GM18499 (cell line): ENCODE measurements around the gene LENG8.
"Not testable (repeated sequence)": the region's sequence is repeated elsewhere in the genome, so short reads cannot be mapped to it uniquely, and the experiment has no call there.

Experiments
- ATAC-seq: cut with Tn5 transposase; IDR thresholded peaks from one replicate; pipeline ENCODE4 v1.9.1; 2021; ENCODE audit warnings: moderate number of reproducible peaks; ENCODE audit not compliant: insufficient read depth, unreplicated experiment

LENG8 gene

DNA sequence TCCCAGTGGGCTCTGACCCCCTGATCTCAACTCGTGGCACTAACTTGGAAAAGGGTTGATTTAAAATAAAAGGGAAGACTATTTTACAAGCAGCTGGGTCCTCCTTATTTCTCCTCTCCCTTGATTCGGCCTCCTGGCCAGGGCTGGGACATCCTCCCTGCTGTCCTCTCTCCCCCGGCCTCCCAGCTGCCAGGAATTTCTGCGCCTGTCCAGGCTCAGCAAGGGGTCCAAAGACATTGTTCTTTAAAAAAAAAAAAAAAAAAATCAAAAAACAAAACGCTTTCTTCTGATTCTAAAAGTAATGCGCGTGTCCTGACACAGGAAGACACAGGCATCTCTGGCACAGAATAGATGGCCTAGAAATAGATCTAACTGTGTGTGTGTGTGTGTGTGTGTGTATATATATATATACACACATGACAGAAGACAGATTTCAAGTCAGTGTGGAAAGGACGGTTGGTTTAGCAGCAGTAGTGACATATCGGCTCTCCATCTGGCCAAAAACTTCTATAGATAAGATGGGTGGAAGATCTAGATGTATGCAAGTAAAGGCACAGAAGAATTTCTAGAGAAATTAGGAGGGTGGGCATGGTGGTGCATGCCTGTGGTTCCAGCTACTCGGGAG, 12.3 kb upstream of the LENG8 start:
- no peak for ATAC-seq

DNA sequence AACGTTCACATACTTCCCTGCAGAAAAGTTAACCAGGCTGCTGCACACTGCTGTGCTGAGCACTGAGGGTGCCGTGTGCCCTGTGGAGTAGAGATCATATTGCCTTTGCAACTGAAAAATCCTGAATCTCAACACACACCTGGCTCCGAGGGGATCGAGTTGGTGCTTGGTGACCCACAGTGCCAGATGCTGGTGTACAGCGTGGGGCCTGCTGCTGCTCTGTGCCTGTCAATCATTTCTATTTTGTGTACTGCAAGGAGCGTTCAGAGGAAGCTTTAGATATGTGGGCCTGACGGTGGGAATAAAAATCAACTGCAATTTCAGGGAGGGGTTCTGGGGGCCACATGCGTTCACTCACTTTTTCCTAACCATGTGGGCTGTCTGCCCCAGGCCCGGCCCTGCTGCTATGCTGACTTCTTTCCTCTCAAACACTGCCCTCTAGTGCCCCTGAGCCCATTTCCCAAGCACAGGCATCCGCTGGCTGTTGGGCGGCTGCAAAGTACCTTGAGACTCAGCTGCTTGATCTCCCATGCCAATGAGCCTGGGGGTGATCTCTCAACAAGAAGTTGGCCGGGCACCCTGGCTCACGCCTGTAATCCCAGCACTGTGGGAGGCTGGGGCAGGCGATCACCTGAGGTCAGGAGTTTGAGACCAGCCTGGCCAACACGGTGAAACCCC, 9.7 kb upstream of the LENG8 start:
- ATAC-seq: no peak

DNA sequence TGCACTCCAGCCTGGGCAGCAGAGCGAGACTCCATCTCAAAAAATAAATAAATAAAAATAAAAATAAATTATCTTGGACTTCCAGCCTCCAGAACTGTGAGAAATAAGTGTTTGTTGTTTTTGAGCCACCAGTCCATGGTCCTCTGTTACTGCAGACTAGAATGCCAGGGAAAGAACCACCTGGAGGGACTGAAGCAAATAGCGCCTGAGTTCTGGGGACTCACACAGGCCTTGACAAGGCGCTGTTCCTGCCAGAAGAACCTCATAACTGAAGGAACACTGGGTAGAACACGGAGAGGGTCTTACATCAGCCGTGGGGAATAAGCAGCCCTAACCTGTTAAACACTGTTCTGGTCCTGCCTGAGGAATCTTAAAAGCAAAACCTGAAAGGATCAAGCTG, 8.4 kb upstream of the LENG8 start:
- ATAC-seq: no peak

DNA sequence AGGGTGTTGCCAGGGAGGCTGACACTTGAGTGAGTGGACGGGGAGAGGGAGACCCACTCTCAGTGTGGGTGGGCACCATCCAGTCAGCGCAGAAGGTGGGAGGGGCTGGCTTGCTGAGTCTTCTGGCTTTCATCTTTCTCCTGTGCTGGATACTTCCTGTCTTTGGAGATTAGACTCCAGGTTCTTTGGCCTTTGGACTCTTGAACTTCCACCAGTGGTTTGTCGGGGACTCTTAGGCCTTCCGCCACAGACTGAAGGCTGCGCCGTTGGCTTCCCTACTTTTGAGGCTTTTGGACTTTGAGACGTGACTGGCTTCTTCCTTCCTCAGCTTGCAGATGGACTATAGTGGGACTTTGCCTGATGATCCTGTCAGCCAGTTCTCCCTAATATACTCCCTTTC, 4.3 kb upstream of the LENG8 start:
- ATAC-seq: no peak

DNA sequence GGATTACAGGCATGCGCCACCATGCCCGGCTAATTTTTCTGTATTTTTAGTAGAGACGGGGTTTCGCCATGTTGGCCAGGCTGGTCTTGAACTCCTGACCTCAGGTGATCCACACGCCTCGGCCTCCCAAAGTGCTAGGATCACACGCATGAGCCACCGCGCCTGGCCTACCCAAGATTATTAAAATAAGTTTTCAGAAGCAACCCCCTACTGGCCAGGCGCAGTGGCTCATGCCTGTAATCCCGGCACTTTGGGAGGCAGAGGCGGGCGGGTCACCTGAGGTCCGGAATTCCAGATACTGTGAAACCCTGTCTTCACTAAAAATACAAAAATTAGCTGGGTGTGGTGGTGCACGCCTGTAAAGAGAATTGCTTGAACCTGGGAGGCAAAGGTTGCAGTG, 2.6 kb upstream of the LENG8 start:
- not testable (repeated sequence) for ATAC-seq

DNA sequence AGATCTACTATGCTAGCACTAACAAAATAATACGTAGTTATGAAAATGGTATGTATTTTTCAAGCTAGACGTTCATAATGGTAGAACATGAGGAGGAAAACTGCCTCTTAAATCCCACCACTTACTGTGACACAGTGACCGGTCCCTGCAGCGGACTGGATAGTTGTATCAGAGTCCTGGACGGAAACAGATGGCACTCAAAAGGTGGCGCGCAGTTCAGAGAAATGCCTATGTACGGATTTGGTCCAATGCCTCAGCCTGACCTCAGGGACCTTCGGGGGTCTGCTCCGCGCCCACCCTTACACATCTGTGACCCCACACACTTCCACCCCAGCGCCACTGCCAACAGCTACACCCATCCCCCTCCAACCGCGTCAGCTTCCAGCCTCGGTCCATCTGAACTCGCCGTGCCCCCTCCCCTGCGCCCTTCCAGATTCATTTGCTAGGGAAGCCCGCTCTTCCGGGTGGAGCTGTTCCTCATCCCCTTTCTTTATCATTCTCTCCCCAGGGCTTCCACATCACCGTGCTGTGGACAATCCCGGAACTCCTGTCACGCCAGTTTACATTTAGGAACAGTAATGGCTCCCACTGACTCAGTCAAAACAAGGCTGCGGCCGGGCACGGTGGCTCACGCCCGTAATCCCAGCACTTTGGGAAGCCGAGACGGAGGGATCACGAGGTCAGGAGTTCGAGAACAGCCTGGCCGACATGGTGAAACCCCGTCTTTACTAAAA, 792 bp upstream of the LENG8 start:
- ATAC-seq: no peak

DNA sequence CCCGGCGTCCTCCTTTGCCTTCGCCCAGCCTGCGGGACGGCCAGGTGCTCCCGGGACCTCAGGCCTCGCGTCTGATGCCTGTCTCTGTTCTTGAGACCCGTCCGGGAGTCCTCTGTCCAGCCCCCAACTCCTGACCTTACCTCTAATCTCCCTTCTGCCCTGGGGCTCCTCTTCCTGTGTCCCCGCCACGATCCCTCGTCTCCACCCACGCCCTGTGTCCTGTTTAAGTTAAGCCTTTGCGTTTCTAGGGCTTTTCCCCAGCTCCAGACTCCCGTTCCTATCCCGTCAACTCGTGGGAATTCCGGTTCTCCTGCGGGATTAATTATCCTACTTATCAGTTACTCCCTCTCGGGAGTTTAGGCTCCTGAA, 686 bp downstream of the LENG8 start:
- no peak for ATAC-seq

DNA sequence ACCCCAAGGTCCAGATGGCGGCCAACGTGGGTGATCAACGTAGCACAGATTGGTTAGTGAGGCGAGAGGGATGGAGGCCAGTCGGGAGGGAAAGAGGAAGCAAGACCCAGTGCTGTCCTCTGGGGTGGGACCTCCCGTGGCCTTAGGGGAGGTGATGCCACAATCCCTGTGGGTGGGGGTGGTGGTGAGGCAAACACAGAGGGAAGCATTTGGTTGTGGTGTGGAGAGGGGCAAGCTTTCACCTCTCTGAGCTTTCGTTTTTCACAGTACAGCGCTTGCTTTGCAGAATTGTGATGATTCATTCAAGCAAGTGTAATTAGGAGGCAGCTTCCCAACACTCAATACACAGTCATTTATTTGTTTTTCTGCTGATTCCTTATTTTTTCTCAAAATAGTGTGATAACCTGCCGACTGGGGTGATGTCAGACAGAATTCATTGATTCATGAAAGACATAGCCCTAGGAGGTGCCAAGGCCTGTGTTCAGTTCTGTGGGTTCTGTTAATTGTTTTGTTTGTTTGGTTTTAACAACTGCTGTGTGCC, 2.4 kb downstream of the LENG8 start:
- no peak for ATAC-seq

DNA sequence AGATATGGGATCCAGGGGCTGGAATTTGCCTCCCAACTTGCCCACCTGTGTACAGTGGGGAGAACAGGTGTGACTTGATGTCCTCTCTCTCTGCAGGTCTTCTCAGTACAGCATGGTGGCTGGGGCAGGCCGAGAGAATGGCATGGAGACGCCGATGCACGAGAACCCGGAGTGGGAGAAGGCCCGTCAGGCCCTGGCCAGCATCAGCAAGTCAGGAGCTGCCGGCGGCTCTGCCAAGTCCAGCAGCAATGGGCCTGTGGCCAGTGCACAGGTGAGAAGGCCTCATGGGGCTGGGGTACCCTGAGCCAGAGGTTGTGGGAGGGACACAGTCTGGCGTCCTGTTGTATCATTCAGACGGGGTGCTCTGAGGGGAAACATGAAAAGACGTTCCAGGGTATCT, 3.0 kb downstream of the LENG8 start:
- ATAC-seq: no peak

DNA sequence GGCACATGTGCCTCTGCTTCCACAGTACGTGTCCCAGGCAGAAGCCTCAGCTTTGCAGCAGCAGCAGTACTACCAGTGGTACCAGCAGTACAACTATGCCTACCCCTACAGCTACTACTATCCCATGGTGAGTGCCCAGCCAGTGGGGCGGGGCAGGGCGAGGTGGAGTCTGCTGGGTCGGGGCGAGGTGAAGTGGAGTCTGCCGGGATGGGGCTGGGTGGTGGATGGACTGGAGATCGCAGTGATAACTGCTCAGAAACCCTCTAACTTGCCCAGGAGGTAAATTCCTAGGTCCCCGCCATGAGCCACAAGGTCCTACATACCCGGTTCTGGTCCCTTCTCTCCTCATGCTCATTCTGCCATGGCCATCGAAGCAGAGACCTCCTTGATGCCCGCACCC, 3.6 kb downstream of the LENG8 start:
- no peak for ATAC-seq

DNA sequence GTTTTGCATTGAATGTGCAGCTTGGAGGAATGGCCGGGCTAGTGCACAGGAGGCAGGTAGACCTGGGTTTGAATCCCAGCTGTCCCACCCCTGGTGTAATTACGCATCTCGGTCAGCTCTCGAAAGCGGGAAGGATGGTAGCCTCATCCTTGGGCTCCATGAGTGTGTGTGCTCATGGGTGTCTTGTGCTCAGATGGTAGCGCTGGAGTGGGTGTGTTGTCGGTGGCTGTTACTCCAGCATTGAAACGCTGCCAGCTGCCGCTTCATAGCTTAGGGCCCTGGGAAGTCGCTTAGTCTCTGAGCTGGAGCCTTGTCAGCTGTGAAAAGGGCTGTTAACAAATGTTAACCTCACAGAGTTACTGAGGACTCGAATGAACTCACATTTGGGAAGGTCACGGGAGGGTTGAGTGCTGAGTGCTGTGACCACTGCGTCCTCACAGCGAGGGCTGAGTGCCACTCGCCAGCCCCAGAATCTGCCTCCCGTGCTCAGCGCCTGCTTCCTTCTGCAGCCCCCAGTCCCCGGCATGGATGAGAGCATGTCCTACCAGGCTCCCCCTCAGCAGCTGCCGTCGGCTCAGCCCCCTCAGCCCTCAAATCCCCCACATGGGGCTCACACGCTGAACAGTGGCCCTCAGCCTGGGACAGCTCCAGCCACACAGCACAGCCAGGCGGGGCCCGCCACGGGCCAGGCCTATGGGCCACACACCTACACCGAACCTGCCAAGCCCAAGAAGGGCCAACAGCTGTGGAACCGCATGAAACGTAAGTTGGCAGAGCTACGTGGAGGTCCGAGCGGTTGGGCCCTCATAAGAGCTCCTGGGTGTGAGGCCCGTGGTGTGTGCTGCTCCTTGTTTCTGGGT, 5.2 kb downstream of the LENG8 start:
- ATAC-seq: no peak

DNA sequence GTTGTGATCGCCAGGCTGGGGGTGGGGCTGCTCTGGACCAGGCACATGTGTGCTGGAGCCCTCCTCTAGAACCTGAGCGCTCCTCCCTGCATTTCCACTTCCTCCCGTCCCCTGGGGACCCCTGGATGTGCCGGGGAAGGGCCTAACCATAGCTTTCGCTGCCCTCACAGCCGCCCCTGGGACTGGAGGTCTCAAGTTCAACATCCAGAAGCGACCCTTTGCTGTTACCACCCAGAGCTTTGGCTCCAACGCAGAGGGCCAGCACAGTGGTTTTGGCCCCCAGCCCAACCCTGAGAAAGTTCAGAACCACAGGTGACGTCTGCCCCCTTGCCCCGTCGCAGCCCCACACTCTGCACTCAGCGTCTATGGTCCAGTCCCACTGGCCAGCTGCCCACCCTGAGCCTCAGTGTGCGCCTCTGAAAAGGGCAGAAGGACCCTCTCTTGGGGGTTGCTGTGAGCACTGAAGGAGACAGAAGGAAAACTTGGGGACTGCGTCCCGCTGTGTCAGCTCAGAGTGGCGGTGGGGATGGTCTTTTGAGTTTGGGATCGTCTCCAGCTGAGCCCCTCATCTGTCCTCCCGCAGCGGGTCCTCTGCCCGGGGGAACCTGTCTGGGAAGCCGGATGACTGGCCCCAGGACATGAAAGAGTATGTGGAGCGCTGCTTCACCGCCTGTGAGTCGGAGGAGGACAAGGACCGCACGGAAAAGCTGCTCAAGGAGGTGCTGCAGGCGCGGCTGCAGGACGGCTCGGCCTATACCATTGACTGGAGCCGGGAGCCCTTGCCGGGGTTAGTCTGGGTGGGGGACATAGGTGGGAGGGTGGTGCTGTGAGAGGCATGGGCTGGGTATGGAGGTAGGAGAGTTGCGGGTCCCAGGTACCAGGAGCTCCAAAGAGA, 6.0 kb downstream of the LENG8 start:
- ATAC-seq: no peak

DNA sequence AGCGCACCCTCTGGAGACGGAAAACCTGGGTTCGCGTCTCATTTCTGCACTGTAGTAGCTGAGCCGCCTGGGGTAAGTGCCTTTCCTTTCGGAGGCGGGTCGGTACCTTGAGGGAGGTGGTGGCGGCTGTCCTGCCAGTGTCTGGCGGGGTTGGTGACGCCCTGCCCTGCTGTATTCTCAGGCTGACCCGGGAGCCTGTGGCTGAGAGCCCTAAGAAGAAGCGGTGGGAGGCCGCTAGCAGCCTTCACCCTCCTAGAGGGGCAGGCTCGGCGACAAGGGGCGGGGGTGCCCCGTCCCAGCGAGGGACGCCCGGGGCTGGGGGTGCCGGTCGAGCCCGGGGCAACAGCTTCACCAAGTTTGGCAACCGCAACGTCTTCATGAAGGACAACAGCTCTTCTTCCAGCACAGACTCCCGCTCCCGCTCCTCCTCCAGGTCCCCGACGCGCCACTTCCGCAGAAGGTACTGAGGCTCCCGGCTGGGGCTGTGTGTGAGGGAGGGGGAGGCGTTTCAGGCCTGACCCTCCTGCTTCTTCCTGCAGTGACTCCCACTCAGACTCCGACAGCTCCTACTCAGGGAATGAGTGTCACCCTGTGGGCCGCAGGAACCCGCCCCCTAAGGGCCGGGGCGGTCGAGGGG, 6.9 kb downstream of the LENG8 start:
- no peak for ATAC-seq

DNA sequence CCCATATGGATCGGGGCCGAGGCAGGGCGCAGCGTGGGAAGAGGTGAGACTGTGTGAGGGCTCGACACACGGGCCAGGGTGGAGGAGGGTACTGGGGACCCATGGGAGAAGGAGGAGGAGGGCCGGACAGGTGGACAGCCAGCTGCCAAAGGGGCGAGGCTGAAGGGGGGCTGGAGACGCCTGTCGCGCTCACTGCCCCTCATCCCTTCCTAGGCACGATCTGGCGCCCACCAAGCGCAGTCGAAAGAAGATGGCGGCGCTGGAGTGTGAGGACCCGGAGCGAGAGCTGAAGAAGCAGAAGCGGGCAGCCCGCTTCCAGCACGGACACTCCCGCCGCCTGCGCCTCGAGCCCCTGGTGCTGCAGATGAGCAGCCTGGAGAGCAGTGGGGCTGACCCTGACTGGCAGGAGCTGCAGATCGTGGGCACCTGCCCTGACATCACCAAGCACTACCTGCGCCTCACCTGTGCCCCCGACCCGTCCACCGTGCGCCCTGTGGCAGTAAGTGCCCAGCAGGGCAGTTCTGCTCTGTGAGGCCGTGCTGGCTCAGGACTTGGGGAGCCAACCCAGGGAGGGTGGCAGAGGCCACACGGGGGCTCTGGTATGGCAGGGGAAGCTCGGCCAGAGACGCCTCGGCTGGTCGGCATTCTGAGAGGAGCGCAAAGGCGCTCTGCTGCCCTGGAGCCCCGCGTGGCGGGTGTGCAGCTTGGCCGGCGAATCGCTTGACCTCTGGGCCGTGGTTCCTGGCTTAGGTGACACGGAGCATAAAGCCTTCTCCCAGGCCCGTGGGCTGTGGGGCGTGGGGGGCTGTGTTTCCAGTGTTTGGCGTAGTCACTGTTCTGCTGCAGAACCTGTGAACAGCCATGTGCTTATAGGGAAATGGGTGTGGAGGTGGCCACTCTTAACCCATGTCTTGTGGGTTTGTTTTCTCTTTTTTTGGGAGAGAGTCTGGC, 7.7 kb downstream of the LENG8 start:
- no peak for ATAC-seq

DNA sequence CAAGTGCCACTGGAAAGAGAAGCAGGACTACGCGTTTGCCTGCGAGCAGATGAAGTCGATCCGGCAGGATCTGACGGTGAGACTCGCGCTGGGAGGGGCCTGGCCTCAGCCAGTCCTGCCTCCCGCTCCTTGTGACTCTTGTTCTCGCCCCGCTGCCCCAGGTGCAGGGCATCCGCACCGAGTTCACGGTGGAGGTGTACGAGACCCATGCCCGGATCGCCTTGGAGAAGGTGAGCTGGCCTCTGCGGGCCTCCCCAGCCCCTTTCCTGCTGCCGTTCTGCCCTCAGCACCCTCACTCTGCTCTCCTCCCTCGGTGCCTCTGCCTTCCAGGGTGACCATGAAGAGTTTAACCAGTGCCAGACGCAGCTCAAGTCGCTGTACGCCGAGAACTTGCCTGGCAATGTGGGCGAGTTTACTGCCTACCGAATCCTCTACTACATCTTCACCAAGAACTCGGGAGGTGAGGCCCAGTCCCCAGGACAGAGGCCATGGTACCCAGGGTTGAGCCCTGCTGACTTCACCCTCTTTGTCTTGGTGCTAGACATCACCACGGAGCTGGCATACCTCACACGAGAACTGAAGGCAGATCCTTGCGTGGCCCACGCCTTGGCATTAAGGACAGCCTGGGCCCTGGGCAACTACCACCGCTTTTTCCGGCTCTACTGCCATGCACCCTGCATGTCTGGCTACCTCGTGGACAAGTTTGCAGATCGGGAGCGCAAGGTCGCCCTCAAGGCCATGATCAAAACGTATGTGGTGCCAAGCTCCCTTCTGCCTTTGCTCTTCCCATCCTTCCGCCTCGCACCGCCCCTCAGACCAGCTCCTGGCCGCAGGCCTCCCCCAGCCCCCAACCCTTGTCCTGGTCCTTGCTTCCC, 9.0 kb downstream of the LENG8 start:
- ATAC-seq: no peak

DNA sequence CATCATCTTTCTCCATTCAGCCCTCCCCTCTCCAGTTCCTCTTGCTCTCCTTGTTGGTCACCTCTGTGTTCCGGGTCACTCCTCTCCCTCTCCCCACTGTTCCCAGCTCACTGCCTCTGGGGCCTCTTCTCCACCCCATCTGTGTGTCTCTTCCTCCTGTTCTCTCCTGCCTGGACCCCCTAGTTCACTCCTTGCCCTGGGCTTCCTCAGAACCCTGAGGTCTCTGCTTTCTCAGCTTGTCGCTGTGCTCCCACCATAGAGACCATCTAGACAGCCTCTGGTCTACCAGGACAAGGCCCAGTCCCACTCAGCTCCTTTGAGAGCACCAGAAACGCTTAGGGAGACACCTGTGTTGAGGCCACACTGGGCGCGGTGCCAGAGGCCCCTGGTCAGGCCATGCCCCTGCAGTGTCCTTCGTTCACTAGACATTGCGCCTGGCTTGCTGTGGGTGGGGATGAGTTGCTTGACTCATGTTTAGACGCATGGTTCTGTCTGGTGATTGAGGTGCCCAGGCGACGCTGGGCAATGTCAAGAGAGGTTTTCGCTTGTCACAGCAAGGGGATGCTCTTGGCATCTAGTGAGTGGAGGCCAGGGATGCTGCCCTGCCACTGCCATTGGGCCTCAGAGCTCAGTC, 9.8 kb downstream of the LENG8 start:
- no peak for ATAC-seq
